SK-N-MC (cell line): Measurements from ENCODE around the gene CD46.

Source experiments
- EZH2 ChIP-seq: fragments of 200-600 bp; sonication (generic); IDR thresholded peaks from one replicate; pipeline ENCODE4 v1.6.1; 2017; ENCODE audit warnings: antibody characterized with exemption
- POLR2AphosphoS5 ChIP-seq: IDR thresholded peaks from 2 replicates; pipeline ENCODE4 v1.6.1; 2012; ENCODE audit warnings: mild to moderate bottlenecking, low read depth, low read length, borderline replicate concordance

DNA sequence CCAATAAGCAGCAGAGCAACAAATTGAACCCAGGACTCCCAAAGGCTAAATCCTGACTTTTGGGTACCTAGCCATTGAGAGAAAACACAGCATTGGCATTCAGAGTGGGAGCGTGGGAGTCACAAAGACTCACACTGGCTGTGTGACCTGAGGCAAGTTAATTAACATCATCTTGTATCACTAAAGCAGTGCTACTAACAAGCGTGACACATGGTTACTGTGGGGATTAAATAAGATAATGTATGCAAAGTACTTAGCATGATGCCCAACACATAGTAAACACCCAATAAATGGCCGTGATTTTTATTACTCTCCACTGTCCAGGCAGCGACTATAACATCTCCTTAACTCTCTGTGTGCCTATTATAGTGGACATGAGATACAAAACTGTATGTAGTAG, 85.8 kb downstream of the CD46 start:
- TF ChIP-seq EZH2 (no peak), POLR2AphosphoS5 (no peak)
